HL-60 (cell line): ENCODE results near the gene DNAJB5.

Experiments
- DNase-seq, 2 experiments: peaks; one replicate each; pipeline ENCODE4 v3.0.0-alpha.2; 2010 to 2020; ENCODE audit warnings: low read depth in 1 of 2, low spot score in 1 of 2
- H3K27ac ChIP-seq: fragments of 250-450 bp; sonication (Bioruptor Pico); replicated peaks from 2 replicates; pipeline ENCODE4 v1.5.1; 2020; ENCODE audit warnings: mild to moderate bottlenecking, moderate library complexity
- H3K27me3 ChIP-seq: fragments of 250-450 bp; sonication (Bioruptor Pico); 2 replicates; pipeline ENCODE4 v1.5.1; 2021; ENCODE audit warnings: mild to moderate bottlenecking, moderate library complexity; ENCODE audit not compliant: insufficient read depth, poor library complexity, severe bottlenecking
- H3K4me3 ChIP-seq: replicated peaks from 2 replicates; pipeline ENCODE4 v1.5.1; 2011; ENCODE audit warnings: mild to moderate bottlenecking, control low read depth, low read length; ENCODE audit not compliant: insufficient read depth
- GABPA ChIP-seq: IDR thresholded peaks from 2 replicates; pipeline ENCODE4 v1.6.1; 2012; ENCODE audit warnings: low read depth
- POLR2AphosphoS5 ChIP-seq: IDR thresholded peaks from 2 replicates; pipeline ENCODE4 v1.6.1; 2012; ENCODE audit warnings: low read depth
- SPI1 ChIP-seq: IDR thresholded peaks from 2 replicates; pipeline ENCODE4 v1.6.1; 2012; ENCODE audit warnings: low read depth, mild to moderate bottlenecking, borderline replicate concordance
- TF ChIP-seq, protein P1 (sequence below): IDR thresholded peaks from 2 replicates; pipeline ENCODE4 v1.6.1; 2012; ENCODE audit warnings: low read depth; ENCODE audit not compliant: insufficient replicate concordance
- TF ChIP-seq, protein P2 (sequence below): IDR thresholded peaks from one replicate; pipeline ENCODE4 v1.5.1; 2011; ENCODE audit warnings: low read length, control low read depth, inconsistent platforms; ENCODE audit not compliant: insufficient read depth

DNAJB5 gene

DNA sequence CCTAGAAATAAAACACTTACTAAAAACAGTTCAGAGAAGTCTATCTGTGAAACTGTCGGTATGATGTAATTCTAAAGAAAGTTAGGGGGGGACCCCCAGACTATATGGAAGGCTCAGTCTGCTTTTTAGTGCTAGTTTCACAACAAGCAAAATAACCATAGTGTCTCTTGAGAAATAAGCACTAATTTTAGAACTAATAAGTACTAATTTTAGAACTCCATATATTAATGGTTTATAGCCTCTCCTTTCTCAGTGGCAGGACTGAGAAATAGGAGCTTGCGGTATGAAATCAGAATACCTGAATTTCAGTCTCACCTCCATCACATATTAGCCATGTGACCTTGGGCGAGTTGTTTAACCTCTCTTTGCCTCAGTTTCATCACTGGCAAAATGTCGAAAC lies 32.9 kb upstream of the DNAJB5 start:
- peaks cover 33% of the 10 kb centered on the region for H3K27me3 ChIP-seq
- no peak overlapping the region for H3K4me3 ChIP-seq
- no peak for DNase-seq
- H3K27ac ChIP-seq: no peak overlapping the region
- TF ChIP-seq, protein P1, sequence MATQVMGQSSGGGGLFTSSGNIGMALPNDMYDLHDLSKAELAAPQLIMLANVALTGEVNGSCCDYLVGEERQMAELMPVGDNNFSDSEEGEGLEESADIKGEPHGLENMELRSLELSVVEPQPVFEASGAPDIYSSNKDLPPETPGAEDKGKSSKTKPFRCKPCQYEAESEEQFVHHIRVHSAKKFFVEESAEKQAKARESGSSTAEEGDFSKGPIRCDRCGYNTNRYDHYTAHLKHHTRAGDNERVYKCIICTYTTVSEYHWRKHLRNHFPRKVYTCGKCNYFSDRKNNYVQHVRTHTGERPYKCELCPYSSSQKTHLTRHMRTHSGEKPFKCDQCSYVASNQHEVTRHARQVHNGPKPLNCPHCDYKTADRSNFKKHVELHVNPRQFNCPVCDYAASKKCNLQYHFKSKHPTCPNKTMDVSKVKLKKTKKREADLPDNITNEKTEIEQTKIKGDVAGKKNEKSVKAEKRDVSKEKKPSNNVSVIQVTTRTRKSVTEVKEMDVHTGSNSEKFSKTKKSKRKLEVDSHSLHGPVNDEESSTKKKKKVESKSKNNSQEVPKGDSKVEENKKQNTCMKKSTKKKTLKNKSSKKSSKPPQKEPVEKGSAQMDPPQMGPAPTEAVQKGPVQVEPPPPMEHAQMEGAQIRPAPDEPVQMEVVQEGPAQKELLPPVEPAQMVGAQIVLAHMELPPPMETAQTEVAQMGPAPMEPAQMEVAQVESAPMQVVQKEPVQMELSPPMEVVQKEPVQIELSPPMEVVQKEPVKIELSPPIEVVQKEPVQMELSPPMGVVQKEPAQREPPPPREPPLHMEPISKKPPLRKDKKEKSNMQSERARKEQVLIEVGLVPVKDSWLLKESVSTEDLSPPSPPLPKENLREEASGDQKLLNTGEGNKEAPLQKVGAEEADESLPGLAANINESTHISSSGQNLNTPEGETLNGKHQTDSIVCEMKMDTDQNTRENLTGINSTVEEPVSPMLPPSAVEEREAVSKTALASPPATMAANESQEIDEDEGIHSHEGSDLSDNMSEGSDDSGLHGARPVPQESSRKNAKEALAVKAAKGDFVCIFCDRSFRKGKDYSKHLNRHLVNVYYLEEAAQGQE: no peak
- TF ChIP-seq POLR2AphosphoS5: no peak
- no peak for TF ChIP-seq SPI1
- no peak for TF ChIP-seq GABPA
- TF ChIP-seq, protein P2, sequence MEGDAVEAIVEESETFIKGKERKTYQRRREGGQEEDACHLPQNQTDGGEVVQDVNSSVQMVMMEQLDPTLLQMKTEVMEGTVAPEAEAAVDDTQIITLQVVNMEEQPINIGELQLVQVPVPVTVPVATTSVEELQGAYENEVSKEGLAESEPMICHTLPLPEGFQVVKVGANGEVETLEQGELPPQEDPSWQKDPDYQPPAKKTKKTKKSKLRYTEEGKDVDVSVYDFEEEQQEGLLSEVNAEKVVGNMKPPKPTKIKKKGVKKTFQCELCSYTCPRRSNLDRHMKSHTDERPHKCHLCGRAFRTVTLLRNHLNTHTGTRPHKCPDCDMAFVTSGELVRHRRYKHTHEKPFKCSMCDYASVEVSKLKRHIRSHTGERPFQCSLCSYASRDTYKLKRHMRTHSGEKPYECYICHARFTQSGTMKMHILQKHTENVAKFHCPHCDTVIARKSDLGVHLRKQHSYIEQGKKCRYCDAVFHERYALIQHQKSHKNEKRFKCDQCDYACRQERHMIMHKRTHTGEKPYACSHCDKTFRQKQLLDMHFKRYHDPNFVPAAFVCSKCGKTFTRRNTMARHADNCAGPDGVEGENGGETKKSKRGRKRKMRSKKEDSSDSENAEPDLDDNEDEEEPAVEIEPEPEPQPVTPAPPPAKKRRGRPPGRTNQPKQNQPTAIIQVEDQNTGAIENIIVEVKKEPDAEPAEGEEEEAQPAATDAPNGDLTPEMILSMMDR: no peak

DNA sequence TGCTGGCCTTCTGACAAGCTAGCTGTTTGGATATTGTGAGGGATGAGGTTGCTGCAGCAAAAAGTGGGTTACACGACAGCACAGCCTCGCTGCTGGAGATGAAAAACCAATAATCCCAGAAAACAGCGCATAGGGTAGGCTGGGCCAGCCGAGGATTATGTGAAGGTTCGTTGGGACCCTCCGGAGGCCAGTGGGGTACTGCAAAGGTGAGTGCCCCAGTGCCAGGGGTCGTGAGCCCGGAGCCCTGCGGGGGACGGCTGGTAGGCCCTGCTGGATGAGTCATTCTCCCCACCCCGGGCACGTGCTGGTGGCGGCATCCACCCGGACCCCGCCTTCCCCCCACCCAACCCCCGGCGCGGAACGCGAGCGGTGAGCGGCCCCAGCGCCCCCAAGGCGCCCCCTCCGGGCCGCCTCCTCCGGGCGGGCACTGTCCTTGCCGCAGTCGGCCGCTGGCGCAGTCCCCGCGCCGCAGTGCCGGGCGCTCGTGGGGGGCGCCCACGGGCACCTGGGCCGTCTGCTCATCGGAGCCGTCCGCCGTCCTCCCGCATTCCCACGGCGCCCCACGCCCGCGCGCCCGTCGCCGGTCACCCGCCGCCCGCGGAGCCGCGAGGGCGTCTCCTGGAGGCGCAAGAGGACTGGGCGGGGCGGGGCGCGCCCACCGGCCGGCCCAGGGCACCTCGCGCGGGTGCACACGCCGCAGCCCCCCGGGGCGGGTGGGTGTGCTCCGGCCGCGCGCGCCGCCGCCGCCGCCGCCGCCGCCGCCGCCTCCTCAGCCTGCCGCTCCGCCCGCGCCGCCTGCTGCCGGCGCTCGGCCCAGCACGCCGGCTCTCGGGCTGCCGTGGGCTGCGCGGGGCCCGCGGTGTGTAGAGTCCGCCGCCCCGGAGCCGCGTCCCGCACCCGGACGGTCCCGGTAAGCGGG lies 31.8 kb upstream of the DNAJB5 start, which contains the start of gene PHF24:
Gene PHF24, plus strand, starts transcription at position 794 of the 919 bp plus-strand sequence. CDS start 13,014 bp downstream, outside the sequence.
- peak within 1 kb of the TSS; percentile 21 for H3K4me3 ChIP-seq
- TF ChIP-seq POLR2AphosphoS5 (no peak), SPI1 (no peak), GABPA (no peak)
- TF ChIP-seq, protein P1: no peak
- TF ChIP-seq, protein P2: no peak
- H3K27me3 ChIP-seq: peaks cover 33% of the 10 kb centered on the region
- DNase-seq: no peak
- H3K27ac ChIP-seq: no peak within 1 kb of the TSS

DNA sequence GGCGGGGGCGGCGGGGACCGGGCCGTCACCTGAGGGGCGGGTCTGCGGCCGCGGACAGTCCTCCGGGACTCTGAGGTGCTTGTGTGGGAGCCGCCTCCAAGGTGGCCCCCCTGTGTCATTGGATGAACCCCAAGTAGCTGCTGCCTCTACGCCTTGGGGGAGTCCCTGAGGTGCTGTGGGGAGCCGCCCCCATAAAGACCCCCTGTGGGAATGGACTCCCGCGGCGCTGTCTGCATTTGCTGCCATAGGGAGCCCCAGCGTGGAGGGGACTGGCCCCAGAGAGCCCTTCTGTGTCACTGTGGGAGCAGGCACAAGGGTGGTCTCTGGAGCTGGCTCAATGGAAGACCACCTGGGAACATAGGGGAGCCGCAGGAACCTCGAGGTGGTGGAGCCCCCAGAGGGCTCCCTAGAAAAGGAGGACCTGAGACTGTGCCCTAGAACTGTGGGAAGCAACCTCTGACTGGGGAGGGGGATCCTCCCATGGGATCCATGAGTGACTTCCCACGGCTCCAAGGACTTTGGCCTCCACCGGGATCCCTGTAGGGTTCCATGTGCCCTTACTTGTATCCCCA lies 31.0 kb upstream of the DNAJB5 start:
- no peak for DNase-seq
- Histone ChIP-seq H3K4me3 (peak overlapping the region; percentile 21), H3K27ac (no peak overlapping the region), H3K27me3 (peaks cover 35% of the 10 kb centered on the region)
- TF ChIP-seq SPI1 (no peak), POLR2AphosphoS5 (no peak)
- TF ChIP-seq, protein P2: no peak
